Endothelial cell of hepatic sinusoid (primary cell): ENCODE results near the gene NDFIP1.
"Not testable (repeated sequence)": the region's sequence is repeated elsewhere in the genome, so short reads cannot be mapped to it uniquely, and the experiment has no call there.

Experiments used
- in situ Hi-C: cut with HindIII; loops from 2 replicates; pipeline ENCODE4 v1.10.0; 2017; ENCODE audit warnings: low sequenced_read_pairs

Gene NDFIP1

DNA sequence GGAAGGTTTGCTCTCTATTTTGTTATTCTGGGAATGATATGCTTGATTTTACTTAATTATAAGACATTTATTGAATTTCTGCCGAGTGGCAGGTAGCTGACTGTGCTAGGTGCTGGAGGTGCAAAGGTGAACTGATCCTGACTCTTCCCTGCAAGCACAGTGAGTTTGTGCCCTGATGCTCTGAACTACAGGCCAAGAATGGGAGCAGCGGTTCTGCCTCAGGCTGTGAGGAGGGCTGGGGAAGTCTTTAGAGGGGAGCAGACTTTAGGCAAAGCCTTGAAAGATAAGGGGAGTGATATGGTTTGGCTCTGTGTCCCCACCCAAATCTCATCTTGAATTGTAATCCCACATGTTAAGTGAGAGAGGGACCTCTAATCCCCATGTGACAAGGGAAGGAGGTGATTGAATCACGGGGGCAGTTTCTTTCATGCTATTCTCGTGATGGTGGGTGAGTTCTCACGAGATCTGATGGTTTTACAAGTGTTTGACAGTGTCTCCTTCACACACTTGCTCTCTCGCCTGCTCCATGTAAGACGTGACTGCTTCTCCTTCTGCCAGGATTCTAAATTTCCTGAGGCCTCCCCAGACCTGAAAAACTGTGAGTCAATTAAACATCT, 73.1 kb downstream of the NDFIP1 start:
- in situ Hi-C loops, result no loop called here

DNA sequence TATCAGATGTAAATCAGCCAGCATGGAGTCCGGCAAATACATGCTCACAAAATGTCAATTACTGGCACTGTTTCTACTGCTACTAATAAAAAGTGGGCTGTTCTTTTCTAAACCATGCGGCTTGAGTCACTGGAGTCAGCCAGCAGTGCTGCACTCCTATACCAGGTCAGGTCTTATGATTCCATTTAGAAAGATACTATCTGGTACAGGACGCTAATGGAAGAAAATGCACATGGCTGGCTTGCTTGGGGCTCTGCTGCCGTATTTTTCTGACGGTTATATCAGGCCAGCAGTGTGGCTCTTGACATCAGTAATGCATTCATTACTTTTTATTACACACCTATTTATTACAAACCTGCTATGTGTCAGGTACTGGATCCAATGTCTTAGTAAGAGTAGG, 74.3 kb downstream of the NDFIP1 start:
- in situ Hi-C loops, result no loop called here

DNA sequence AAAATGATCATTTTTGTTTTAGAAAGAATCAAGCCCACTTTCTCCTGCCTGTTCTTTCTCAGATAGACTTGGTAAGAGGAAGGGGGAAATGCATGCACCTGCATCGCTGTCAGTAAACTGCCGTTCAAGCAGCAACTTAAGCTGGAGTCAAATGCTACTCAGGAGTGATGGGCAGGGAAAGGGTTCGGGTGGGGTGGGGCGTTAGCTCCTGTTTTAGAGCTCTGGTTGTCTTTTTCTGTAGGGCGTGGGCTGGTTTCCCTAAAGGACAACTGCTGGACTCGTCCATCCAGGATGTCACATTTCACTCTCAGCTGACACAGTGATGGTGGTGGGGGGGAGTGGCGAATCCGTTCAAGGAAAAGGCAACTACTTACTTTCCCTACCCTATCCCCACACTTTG, 75.0 kb downstream of the NDFIP1 start:
- in situ Hi-C loops, result no loop called here

DNA sequence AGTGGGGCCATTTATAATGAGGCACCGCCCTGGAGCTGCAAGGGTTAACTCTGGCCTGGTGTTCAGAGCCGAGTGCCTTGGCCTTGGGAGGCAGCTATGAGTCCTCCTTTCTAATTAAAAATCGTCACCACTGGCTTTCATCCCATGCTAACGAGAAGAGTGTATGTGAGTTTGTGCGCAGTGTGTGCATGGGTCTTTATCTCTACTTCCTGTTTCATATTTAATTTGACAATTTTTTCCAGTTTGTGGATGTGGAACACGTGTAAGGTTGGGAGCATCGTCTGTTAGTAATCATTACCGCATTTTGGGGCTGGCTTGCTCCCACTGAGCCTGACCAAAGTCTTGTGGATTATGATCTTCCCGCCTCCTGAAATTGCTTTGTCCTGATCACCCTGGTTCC, 76.4 kb downstream of the NDFIP1 start:
- in situ Hi-C loops, result no loop called here

DNA sequence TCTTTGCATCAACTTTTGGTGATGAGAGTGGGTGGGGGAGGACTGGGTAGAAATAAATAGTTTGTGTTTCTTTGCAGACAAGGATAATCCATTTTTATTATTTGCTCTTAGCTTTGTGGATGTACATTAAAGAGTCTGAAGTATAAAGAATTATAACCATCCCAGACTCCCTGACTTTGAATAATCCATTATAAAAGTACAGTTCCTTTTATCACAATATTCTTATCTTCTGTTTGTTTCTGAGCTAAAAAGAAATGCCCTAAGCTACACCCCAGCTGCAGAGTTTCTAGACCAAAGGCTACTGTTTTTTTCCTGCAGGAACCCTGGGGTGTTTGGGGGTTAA, 77.9 kb downstream of the NDFIP1 start:
- in situ Hi-C loops, result no loop called here

DNA sequence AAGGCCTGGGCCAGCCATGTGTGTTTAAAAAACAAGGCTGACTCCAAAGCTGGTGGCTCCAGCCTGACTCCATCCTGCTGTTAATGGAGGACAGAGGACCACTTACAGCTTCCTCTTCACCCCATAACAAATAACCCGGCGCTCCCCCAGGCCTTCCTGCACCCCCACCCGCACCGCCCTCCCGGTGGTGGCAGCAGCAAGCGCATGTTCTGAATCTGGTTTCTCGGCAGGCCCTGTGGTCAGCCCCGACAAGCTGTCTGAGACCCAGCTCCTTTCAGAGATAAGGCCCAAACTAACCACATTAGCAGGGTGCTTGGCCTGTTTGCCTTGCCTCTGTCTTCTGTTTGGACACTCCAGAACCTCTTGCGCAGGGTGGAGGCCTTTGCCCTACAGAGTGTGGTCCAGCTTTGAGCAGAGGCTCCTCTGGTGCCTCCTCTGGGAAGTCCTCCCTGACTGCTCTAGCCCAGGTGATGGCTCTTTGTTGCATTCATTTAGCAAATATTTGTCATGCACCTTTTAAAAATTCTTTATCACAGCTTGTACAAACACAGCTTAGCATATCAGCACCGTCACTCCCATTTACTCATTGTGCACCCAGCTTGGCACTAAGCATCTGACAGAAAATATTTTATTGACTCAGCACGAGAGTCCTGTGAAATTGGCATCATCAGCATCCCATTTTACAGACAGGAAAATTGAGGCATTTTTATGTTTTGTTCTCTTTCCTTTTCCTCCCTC, 78.4 kb downstream of the NDFIP1 start:
- in situ Hi-C loops, result no loop called here

DNA sequence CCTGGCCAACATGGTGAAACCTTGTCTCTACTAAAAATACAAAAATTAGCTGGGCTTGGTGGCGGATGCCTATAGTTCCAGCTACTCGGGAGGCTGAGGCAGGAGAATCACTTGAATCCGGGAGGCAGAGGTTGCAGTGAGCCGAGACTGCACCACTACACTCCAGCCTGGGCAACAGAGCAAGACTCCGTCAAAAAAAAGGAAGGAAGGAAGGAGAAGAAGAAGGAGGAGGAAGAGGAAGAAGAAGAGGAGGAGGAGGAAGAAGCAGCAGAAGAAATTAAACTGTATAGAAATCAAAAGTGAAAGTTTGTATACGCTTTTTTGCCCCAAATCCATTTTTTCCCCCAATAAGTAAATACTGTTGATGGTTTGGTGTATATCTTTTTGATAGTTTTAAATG, 80.1 kb downstream of the NDFIP1 start:
- in situ Hi-C loops, result not testable (repeated sequence)

DNA sequence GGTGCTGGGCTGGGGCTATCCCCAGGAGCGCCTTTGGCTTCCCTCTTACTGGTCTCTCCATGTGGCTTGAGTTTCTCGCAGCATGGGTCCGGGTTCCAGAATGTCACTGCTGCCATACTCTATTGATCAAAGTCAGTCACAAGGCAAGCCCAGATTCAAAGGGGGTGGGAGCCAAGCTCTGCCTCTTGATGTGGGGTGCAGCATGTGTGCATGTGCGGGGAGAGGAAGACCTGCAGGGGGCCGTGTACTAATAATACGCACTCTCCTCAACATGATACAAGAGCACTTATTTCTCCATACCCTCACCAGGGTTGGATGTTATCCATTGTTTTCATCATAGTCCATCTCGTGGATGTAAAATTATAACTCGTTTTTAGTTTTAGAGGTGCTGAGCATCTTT, 81.2 kb downstream of the NDFIP1 start:
- in situ Hi-C loops, result loop anchor here (5.0 kb wide), 1 partner anchor 357 kb away; no protein-coding TSS in a partner anchor

DNA sequence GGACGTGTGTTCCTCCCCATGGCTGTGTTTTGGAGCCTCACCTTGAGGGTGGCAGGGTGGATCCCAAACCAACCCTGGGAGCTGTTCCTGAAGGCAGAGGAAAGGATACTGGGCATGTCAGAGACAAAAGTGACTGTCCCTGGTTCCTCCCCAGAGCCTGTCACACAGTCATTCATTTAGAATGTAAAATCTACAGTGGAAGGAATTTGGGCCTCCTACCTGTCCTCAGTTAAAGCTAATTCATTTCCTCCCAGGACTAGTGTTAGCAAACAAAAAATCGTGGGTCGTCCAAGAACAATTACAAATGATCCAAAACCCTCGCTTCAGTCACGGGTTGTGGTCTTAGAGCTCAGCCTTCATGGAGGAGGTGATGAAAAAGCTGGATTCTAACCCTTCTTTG, 83.2 kb downstream of the NDFIP1 start:
- in situ Hi-C loops, result loop anchor here (5.0 kb wide), 1 partner anchor 356 kb away; no protein-coding TSS in a partner anchor

DNA sequence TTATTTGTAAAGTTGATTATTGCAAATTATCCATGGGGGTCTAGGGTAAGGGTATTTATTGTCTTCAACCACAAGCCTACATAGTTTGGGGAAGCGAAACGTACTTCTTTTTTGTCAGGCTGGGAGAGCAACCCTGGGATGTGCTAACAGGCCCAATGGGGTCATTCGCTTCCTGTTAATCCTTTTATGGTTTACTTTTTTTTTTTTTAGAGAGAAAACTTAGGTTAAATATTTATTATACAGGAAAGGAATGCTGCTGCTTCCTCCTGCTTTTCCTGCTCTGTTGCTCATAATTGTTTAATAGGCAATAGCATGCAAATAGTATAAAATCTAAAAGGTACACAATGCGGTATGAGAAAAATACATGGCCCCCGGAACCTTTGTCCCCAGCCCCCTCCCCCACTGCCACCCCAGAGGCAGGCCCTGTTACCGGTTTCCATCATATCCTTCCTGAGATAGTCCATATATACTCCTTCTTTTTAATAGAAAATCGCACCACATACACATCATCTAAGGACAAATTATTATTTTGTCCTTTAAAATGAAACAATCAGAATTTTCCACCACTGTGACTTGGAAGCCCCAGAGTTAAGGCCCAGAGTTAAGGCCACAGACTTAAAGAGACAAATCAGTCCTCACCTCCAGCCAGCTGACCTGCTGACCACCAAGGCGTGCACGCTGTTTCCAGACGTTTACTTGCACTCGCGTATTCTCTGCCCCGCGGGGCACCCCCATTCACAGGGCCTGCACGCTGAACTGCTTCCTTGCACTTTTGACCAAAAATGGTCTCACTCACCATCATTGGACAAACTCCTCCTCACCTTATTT, 83.9 kb downstream of the NDFIP1 start:
- in situ Hi-C loops, result loop anchor here (5.0 kb wide), 1 partner anchor 355 kb away; no protein-coding TSS in a partner anchor

DNA sequence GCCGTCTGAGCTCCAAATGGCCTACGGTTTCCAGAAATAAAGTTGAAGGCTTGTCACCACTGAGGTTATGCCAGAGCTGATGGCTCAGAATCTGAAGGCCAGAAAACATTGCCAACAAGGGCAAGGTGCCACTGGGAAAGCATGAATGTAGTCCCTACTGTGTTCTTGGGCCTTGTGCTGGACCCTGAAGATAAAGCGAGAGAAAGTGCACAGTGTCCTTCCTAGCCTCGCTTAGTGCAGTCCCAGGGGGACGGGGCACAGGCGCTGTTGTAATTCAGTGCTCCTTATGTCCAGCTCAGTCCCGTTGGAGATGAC, 84.5 kb downstream of the NDFIP1 start:
- in situ Hi-C loops, result loop anchor here (5.0 kb wide), 1 partner anchor 354 kb away; no protein-coding TSS in a partner anchor

DNA sequence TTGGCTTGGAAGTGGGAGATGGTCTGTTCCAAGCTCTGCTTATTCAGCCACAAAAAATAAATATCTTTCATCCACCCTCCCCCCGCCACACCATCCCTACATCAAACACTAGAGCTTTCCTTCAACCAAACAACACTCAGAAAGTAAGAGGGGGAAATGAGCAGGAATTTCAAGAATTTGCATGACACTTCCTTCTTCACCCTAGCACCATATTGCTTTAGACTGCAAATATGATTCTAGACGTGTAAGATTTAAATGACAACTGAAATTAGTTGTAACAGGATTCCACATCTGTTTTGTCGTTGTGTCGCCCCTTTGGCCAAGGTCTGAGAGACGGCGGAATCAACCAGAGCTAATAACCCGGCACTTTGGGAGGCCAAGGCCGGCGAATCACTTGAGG, 88.5 kb downstream of the NDFIP1 start:
- in situ Hi-C loops, result no loop called here

DNA sequence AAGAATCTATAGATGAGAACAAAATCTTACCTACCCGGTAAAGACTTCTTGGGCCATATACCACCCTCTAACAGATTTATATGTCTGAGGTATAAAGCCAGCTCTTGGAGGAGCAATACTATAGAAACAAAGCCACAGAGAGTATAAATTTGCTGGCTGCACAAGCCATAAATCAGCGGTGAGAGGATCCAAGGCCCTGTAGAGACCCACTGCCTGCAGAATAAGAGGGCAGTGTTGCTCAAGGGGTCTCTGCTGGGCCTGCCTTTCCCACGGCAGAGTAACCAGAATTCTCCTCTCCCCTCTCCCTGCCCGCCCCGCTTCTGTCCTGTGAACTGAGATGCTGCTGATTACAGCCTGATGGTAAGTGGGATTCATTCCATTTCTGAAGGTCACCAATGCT, 89.2 kb downstream of the NDFIP1 start:
- in situ Hi-C loops, result no loop called here

DNA sequence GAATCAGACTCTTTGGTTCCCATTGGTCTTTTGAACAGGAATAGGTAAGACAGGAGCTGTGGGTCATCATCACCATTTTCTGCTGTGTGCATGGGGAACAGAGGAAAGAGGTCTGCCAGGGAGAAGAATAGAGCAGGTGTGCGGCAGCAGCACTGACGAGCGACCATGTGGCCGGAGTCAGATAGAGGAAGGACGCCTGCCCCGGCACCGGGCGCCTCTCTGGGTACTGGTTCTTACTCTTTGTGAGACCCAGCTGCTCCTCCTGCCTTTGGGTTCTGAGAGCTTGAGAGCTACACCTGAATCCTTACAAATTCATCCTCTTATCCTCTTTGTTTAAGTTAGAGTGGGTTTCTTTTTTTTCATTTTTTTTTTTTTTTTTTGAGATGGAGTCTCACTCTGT, 90.8 kb downstream of the NDFIP1 start:
- in situ Hi-C loops, result no loop called here

DNA sequence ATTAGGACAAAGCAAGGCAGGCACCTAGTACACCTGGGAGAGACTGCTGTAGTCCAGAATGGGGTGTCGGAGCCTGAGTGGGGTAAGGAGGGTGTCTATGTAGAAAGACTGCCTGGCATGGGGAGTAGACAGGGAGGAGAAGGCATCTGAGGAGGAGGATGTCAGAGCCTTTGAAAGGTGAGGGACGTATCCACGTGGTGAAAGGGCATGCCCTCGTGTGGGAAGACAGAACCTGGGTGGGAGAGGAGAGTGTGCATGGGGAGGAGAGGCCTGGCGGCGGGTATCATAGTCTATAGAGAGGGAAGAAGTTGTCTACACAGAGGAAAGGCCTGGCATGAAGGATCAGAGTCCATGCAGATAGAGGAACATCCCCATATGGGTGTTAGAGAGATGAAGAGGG, 91.8 kb downstream of the NDFIP1 start:
- in situ Hi-C loops, result no loop called here

DNA sequence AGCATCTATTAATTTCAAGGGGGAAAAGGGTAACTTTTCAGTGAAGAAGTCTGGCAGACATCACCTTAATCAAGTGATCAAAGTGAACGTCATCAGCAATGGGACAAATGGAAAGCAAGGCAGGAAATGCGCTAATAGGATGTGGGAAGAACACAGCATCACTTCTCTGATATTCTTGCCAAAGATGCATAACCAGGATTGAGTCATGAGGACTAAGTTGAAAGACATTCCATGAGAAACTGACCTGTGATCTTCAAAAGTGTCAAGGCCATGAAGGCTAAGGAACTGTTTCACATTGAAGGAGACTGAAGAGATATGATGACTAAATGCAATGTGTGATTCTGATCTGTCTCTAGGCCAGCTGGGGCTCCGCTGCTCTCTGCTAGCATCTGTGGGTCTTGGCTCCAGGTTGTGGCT, 92.9 kb downstream of the NDFIP1 start:
- in situ Hi-C loops, result no loop called here

DNA sequence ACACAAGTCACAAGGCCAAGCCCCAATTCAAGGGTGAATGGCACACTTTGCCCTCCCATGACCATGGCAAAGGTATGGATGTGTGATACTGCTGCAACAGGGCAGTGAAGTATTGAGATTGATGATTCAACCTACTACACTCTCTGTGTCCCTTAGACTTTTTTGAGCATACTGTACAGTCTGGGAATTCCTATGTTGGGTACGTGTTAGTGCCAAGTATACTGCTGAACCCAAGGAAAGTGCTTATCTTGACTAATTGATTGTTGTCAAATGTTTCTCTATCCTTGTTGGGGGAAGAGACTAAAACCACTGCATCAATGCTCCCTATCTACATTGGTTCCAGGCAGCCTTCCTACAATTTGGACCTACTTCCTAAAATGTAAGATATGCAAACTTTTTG, 93.7 kb downstream of the NDFIP1 start:
- in situ Hi-C loops, result no loop called here
